GM18861 (cell line): Measurements from ENCODE around the gene USP48.
"Not testable (repeated sequence)": the region's sequence is repeated elsewhere in the genome, so short reads cannot be mapped to it uniquely, and the experiment has no call there.

ENCODE experiments used
- ATAC-seq: cut with Tn5 transposase; IDR thresholded peaks from one replicate; pipeline ENCODE4 v1.9.1; 2021; ENCODE audit not compliant: unreplicated experiment

USP48 gene

GRCh38 chr1:21816602-21817302 lies 33.8 kb upstream of the USP48 start:
- no peak for ATAC-seq

- no peak for ATAC-seq
Measured at GRCh38 chr1:21815724-21816321, 32.9 kb upstream of the USP48 start.

GRCh38 chr1:21814981-21815582 lies 32.1 kb upstream of the USP48 start:
- ATAC-seq: no peak

DNA sequence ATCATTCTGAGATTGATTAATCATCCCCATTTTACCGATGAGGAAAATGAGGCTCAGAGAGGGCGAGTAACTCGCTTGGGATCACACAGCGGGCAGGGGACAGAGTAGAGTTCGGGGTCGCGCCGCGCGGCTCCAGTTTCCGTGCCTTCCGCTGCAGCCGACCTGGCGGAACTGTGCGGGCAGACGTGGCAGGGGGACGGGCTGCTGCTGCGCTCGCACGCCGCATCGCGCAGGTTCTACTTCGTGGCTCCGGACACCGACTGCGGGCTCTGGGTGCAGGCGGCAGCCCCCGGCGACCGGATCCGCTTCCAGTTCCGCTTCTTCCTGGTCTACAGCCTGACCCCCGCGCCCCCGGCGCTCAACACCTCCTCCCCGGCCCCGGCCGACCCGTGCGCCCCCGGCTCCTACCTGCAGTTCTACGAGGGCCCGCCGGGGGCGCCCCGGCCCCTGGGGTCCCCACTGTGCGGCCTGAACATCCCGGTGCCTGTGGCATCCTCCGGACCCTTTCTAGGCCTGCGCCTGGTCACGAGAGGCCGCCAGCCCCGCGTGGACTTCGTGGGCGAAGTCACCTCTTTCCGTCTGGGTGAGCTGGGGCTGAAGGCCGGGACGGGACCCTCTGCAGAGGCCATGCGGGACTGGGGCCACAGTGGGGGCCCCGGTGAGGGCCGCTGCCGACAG lies 31.4 kb upstream of the USP48 start:
- no peak for ATAC-seq

DNA sequence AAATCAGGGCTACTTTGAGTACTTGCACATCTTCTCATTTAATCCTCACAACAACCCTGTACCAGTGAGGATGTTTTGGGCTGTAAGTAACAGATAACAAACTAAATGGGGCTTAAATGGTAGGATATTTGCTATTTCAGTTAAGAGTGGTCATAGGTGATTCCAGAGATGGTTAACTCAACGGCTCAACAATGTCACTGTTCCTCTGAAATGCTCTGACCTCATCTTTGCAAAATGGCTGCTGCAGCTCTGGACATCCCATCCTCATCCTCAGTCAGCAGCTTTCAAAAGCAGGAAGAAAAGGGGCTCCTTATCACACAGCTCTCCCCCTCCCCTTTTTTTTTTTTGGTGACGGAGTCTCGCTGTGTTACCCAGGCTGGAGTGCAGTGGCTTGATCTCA lies 30.6 kb upstream of the USP48 start:
- no peak for ATAC-seq

- ATAC-seq: no peak
Measured at GRCh38 chr1:21811875-21812305, 28.9 kb upstream of the USP48 start, which contains the start of gene LDLRAD2. LDLRAD2 (plus strand) TSS chr1:21812265; CDS start chr1:21812452, 187 bp downstream.

- ATAC-seq: no peak
Measured at GRCh38 chr1:21804536-21804935, 21.6 kb upstream of the USP48 start.

GRCh38 chr1:21801100-21801499 lies 18.2 kb upstream of the USP48 start:
- no peak for ATAC-seq

- ATAC-seq: no peak
Measured at GRCh38 chr1:21799730-21800129, 16.8 kb upstream of the USP48 start.

GRCh38 chr1:21795075-21795474 lies 12.1 kb upstream of the USP48 start:
- no peak for ATAC-seq

DNA sequence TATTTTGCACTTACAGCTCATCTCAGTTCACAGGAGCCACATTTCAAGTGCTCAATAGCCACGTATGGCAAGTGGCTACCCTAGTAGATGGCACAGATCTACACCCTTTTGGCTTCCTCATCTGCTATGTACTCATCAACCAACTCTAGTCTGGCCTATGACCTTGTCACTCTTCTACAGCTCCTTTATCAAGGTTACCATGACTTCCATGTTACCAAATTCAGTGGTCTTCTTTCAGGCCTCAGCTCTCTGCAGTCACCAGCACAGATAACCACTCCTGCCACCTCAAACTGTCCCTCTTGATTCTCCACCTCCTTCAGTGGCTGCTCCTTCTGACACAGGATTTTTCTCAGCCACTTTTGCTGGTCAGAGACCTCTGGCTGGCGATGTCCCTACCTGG lies 11.7 kb upstream of the USP48 start:
- no peak for ATAC-seq

DNA sequence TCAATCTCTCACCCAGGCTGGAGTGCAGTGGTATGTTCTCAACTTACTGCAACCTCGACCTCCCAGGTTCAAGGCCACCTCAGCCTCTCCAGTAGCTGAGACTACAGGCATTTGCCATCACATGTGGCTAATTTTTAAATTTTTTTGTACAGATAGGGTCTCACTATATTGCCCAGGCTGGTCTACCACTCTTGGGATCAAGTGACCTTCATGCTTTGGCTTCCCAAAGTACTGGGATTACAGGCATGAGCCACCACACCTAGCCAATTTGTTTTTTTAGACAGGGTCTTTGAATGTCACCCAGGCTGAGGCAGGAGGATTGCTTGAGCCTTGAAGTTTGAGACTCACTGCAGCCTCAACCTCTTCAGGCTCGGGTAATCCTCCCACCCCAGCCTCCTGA lies 10.2 kb upstream of the USP48 start:
- no peak for ATAC-seq

GRCh38 chr1:21786640-21787039 lies 3.7 kb upstream of the USP48 start:
- ATAC-seq: no peak

DNA sequence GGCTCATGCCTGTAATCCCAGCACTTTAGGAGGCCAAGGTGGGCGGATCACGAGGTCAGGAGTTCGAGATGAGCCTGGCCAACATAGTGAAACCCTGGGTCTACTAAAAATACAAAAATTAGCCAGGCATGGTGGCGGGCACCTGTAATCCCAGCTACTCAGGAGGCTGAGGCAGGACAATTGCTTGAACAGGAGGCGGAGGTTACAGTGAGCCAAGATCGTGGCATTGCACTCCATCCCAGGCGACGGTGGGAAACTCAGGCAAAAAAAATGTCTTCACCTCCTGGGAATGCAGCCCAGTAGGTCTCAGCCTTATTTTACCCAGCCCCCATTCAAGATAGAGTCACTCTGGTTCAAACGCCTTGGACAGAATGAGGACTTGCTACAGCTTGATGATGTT lies 2.8 kb upstream of the USP48 start:
- not testable (repeated sequence) for ATAC-seq

DNA sequence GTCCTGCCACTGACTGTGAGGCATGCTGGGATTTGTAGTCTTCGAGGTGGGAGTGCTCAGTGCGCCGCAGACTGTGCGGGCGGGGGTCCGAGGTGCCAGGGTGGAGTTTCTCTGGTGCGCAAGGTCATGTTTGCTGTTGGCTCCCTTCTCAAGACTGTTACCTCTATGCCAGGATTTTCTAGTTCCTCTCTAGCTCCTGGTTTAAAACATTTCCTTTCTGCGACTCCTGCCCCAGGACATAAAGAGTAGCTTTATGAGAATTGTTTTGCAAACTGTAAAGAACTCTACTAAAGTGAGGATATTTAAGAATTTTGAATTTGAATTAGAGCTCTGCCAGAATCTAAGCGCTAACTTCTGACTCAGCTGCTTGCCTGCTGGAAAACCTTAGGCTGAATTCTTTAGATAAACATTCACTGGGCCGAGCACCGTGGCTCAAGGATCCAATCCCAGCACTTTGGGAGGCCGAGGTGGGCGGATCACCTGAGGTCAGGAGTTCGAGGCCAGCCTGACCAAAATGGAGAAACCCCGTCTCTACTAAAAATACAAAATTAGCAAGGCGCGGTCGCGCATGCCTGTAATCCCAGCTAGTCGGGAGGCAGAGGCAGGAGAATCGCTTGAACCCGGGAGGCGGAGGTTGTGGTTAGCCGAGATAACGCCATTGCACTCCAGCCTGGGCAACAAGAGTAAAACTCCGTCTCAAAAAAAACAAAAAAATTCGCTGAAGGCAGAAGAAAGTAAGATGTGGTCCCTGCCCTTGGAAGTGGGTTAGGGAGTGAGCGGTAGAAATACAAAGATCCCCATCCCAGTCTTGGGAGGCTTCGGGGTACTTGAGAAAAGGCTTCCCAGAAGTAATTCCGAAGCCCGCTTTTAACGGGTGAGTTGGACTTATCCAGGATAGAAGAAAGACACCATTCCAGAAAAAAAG lies 992 bp upstream of the USP48 start:
- no peak for ATAC-seq

GRCh38 chr1:21782349-21782867 lies 541 bp downstream of the USP48 start:
- peak; percentile 25 for ATAC-seq

- ATAC-seq: peak; percentile 13
Measured at GRCh38 chr1:21781815-21782348, 1.1 kb downstream of the USP48 start.

DNA sequence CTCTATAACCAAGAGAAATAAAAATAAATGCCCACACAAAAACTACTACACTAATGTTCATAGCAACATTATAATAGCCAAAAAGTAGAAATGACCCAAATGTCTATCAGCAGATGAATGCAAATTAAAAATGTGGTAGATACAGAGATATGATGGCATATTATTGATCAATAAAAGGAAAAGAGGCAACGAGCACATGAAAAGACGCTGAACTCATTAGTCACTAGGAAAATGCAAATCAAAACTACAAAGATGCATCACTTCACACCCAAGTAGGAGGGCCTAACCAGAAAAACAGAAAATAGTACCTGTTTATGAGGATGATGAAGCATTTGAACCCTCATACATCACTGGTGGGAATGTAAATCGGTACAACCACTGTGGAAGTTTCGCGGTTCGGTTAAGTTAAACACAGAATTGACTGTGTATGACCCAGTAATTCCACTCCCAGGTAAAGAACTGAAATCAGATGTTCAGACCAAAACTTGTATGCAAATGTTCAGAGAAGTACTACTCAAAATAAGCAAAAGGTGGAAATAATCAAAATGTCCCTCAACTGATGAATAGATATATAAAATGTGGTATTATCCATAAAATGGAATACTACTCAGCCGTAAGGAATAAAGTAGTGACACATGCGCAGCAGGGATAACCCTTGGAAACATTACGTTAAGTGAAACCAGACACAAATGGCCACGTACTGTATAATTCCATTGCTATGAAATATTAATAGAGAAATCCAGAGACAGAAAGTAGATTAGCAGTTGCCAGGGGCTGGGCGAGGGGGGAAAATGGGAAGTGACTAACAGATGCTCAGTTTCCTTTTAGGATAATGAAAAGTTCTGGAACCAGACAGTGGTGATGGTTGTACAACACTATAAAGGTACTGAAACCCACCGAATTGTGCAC lies 3.1 kb downstream of the USP48 start:
- ATAC-seq: peak; percentile 26

GRCh38 chr1:21778405-21778727 lies 4.6 kb downstream of the USP48 start:
- ATAC-seq: no peak
